ENCODE measurements around the gene PTPN3. TPM values are rescaled to one million over a fixed set of nuclear protein-coding genes. Genes with fewer than 3 reads are reported as not detected.
A peak's percentile ranks its signal among the peaks of the same experiment; 100 is the strongest.
"Not testable (repeated sequence)": the region's sequence is repeated elsewhere in the genome, so short reads cannot be mapped to it uniquely, and the experiment has no call there.

PTPN3 gene, protein sequence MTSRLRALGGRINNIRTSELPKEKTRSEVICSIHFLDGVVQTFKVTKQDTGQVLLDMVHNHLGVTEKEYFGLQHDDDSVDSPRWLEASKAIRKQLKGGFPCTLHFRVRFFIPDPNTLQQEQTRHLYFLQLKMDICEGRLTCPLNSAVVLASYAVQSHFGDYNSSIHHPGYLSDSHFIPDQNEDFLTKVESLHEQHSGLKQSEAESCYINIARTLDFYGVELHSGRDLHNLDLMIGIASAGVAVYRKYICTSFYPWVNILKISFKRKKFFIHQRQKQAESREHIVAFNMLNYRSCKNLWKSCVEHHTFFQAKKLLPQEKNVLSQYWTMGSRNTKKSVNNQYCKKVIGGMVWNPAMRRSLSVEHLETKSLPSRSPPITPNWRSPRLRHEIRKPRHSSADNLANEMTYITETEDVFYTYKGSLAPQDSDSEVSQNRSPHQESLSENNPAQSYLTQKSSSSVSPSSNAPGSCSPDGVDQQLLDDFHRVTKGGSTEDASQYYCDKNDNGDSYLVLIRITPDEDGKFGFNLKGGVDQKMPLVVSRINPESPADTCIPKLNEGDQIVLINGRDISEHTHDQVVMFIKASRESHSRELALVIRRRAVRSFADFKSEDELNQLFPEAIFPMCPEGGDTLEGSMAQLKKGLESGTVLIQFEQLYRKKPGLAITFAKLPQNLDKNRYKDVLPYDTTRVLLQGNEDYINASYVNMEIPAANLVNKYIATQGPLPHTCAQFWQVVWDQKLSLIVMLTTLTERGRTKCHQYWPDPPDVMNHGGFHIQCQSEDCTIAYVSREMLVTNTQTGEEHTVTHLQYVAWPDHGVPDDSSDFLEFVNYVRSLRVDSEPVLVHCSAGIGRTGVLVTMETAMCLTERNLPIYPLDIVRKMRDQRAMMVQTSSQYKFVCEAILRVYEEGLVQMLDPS
- total RNA-seq: 5.3 TPM

DNA sequence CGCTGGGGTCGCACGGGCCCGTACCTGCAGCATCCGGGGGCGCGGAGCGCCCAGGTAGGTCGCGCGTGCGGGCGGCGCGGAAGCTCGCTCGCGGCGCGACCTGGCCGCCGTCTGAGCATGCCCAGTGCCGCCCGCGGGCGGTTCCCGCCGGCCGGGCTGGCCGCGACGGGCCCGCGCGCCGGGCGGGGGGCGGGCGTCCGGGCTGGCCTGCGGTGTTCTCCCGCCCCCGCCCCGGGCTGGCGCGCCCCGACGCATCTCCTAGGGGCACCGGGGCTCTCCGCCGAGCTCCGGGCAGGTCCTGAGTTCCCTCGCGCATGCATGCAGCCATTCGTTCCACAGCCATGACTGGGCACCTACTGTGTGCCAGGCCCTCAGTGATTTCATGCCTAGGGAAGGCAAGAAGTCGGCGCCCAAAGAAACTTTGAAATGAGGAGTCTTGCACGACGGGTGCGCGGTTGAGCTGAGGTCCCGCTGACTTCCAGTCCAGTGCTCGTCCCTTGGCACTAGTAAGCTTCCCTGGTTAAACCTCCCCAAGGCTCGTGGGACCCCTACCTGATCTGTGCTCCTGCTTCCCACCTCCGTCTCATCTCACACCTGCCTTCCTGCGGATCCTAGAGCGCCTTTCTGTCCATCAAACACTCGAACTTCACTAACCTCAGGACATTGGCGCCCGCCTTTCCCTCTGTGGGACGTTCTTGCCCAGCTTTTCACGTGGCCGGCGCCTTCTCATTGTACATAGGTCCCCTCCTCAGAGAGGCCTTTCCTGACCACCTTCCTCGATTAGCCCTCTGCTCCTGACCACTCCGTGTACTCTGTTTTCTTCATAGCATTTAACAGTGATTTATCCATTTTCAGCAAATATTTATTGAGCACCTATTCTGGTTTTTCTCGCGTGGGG, at the start of gene PTPN3:
PTPN3 (minus strand) TSS at position 113 of the 898 bp plus-strand sequence. CDS start 34,873 bp downstream, outside the sequence.
- no peak for DNase-seq

DNA sequence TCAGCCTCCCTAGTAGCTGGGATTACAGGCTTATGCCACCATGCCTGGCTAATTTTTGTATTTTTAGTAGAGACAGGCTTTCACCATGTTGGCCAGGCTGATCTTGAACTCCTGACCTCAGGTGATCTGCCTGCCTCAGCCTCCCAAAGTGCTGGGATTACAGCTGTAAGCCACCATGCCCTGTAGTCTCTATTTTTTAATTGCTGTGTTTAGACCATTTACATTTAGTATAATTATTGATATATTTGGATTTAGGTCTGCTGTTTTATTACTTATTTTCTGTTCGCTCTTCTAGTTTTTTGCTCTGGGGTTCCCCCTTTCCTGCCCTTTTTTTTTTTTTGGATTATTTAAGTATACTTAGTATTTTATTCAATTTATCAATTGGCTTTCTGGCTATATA, 46.8 kb upstream of the PTPN3 start:
- DNase-seq: not testable (repeated sequence)

DNA sequence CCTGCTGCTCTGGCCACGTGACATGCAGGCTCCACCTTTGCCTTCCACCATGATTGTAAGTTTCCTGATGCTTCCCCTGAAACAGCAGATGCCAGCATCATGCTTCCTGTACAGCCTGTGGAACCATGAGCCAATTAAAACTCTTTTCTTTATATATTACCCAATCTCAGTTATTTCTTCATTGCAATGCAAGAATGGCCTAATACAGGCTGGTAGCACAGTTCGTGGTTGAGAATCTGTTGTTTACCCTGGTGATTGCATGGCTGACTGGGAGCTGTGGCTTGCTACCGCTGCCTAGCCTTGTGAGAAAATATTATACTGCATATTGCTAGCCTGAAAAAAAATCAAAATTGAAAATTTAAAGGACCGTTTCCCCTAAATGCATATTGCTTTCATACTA, 44.8 kb upstream of the PTPN3 start:
- no peak for DNase-seq

DNA sequence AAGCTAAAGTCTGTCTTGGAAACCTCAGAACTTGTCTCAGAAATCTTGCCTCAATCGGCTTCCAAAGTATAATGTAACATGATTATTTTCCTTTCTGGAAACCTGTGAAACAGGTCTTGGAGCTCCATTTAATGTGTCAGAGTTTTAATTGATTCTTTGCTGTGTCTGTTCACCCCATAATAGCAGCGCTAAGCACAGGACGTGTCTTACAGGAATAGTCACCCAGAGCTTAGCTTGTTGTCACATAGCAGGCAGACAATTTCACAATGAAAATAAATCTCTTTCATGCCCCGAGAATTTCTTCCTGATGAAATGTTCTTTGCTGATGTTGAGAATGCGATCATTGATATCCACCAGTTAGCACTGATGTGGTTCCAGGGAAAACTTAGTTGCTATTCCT, 40.2 kb upstream of the PTPN3 start:
- DNase-seq: no peak

DNA sequence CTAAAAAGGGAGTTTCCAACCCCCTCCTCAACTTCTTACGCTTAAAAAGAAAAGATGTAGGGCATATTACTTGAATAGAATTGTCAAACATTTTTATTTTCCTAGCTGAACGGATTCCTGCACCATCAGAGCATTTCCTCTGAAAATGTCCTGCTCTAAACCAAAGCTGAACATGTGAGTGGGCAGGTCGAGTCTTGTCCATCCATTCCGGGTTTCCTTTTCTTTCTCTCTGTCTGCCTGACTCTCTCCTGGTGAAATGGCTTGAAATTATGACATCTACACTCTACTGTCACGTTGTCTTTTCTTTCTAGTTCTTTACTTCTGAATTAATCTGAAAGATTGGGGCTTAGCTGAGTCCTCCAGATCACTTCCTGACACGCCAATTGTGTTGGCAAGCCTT, 39.2 kb upstream of the PTPN3 start:
- DNase-seq: no peak

DNA sequence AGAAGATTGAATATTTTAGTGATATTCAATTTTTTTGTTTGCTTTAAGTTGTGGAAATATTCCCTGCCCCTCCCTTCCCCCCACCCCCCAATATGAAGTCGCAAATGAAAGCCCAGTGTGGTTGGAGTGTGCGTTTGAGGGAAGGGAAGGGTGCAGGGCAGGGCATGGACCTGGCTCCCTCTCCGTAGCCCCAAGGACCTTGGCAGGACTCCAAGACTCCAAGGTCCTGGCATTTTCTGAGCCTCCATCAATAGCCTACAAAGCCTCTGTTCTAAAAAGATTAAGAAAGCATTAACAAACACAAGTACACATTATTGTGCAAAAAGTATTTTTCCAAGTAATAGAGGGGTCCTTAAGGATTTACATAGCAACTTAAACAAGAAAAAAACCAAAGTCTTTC, 38.8 kb upstream of the PTPN3 start:
- no peak for DNase-seq

DNA sequence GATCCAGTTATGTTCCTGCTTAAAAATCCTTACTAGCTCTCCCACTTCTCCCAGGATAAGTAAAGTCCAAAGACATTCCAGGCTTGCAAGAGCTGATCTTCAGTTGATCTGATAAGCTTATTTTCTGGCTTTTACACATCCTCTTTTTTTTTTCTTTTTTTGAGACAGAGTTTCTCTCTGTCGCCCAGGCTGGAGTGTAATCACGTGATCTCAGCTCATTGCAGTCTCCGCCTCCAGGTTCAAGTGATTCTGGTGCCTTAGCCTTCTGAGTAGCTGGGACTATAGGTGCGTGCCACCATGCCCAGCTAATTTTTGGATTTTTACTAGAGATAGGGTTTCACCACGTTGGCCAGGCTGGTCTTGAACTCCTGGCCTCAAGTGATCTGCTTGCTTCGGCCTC, 37.3 kb upstream of the PTPN3 start:
- DNase-seq: no peak

DNA sequence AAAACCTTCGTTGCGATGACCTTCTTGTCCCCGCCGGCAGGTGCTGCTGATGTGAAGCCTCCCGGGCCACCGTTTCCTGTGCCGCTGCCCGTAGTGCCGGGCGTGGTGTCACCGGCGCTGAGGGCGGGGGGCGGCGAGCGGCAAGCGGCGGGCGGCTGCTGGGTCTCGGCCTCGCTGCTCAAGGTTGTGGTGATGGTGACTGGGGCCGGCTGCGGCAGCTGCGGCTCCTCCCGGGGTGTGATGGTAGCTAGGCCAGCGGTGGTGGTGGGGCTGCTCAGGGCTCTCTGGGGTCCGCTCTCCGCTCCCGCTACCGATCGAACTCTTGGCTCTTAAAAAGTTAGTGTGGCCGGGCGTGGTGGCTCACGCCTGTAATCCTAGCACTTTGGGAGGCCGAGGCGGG, 36.0 kb upstream of the PTPN3 start:
- no peak for DNase-seq

DNA sequence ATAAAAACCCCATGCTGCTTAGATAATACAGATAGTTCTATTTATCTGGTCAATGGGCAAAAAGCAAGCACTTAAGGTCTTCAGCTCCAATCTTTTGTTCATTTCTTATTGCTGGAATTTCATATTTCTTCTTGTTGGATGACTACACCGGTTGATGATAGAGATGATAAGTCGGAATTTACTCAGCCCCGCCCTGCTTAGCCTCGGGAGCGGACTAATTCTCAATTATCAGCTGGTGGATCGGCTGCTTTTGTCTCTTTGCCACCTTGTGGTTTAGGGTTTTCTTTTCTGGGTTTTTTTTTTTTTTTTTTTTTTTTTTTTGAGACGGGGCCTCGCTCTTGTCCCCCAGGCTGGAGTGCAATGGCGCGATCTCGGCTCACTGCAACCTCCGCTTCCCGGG, 34.5 kb upstream of the PTPN3 start:
- not testable (repeated sequence) for DNase-seq

DNA sequence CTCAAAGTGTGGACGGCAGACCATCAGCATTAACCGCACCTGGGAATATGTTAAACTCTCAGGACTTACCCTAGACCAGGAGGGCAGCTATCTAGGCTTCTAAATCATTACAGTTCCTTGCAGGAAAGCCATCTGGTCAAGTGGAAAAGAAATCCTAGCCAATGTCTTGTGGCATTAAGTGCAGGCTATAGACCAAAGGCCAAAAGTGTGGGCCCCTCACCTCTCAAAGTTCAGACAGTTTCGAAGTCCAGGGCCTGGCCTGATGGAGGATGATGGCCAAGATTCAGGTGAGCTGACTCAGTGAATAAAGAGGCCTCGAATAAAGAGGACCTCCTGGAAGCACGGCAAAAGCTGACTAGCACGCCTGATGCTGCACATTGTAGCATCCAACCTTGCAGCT, 24.0 kb upstream of the PTPN3 start:
- DNase-seq: no peak

DNA sequence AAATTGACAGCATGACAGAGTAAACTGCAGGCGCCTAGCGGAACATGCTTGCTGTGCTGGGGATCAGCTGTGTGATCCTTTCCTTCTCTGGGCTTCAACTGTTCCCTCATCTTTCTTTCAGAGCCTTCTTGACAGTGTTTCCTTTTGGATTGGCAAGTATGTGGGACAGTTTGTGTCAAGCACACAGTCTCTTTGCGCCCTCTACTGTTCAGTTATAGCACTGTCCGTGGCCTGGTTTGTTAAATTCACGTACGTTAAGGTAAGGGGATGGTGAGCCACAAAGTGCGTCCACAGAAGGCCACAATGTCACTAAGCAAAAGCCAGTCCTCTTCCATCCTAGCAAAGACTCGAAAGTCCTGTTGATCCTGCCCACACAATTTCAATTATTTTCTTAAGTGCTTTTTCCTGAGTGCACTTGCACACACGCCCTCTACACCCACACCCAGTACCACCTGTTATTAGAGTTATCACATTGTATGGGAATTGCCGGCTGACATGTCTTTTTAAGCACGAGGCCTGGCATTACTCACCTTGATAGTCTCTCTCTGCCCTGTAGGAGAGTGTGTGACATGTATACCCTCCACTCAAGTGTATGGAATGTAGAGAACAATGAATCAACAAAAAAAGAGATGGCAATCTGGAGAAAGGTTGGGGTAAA, 22.5 kb upstream of the PTPN3 start:
- peak; percentile 53 for DNase-seq

DNA sequence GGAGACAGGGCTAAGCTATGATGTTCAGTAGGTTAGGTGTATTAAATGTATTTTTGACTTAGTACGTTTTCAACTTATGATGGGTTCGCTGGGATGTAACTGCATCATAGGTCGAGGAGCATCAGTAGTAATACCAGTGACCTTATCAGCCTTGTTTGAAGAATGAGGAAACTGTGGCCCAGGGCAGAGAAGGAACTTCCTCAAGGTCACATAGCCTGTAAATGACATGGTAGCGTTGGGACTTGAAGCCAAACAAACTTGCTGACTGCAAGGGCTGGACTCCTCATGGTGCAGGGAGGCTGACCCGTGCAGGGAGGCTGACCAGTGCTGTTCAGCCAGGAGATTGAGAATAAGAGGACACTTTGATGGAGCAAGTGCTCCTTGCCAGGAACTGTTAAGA, 21.3 kb upstream of the PTPN3 start:
- no peak for DNase-seq

DNA sequence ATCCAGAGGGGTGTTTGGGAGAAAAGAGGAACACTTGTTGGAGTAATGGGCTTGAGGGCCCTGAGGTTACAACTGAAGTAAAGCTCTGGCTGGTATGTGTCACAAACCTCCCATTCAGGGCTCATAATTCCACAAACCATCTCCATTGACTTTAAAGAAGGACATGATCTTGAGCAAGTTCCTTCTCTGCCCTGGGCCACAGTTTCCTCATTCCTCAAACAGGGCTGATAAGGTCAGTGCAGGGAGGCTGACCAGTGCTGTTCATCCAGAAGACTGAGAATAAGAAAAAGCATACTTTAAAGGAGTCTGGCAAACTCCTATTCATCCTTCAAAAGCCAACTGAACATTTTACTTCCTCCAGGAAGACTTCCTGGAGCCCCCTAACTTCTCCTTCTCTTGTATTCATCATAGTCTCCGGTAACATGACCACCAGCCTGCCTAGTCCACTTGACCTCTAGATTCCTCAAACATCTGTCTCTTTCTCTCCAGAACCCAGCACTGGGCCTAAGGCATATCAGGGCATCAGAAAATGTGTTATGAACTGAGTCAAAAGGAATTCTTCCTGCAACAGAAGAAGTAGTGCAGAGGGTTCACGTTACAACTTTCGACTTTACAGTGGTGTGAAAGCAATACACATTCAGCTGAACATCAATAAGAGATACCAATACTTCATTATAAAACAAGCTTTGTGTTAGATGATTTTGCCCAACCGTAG, 20.7 kb upstream of the PTPN3 start:
- DNase-seq: no peak

DNA sequence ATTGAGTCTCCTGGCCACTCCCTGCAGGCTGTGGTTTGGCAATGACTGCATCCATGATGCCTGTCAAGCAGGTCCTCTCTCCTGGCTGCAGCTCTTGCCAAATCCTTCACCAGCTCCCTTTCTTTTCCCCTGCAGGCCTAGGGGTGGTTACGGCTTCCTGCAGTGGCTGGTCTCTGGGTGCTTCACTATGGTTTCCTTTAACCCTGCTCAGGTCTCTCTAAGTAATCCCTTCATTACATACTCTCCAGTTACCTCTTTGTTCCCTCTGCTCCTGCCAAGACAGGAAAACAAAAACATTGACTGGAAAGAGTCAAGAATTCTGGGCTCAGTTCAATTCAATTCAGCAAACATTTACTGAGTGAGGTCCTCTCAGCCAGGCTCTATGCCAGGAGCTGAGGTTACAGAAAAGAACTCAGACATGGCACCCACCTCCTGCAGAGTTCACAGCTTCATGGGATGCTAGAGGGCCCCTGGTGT, 19.8 kb upstream of the PTPN3 start:
- no peak for DNase-seq

DNA sequence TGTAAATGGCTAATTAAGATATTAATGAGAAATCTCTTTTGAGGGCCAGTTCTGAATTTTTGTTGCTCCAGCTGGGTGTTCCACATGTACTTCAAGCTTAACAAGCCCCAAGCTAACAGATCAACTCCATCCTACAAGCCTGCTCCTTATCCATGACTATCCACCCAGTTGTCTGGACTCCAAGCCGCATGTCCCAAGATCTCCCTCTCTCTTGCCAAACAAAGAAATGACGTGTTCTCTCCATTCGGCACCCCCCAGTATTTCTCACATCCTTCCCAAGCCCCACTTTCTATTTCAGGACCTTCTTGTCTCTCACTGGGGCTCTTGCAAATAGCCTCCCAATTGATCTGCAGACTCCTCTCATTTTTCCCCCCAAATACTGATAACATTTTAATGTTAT, 15.8 kb upstream of the PTPN3 start:
- no peak for DNase-seq

DNA sequence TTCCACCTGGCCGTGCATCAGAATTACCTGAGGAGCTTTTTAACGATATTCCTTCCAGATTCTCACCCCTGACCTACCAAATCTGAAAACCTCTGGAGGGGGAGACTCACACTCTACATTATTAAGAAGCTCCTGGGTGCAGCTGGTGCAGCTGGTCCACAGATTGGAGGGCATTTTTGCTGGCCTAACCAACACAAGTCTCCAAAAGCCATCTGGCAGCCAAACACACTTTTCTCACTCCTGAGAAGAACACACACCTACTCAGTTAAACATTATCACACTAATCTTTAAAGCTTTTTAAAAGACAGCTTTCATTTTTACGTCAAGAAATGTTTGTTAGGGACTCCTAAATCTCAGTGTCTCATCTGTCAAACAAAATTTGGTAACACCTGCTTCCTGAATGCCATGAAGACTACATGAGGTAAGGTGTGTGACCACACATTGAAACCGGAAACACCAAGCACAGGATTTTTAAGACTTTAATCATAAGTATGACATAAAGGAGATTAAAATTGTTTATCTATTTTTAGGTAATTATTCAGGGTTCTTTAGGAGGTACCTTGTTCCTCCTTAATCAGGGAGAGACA, 14.2 kb upstream of the PTPN3 start:
- DNase-seq: no peak

DNA sequence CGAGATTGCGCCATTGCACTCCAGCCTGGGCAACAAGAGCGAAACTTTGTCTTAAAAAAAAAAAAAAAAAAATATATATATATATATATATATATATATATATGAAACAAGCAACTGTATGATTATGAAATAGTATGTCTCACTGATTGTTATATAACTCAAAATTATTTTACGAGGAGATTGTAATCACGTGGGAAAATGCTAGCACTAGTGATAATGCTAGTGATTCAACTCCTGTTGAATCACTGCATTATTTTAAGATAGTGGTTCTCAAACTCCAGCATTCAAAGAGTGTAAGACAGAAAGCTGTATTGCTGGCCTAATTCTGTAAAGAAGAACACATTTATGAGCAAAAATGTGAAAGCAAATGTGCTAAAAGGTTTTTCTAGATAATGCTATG, 12.4 kb upstream of the PTPN3 start:
- DNase-seq: no peak

DNA sequence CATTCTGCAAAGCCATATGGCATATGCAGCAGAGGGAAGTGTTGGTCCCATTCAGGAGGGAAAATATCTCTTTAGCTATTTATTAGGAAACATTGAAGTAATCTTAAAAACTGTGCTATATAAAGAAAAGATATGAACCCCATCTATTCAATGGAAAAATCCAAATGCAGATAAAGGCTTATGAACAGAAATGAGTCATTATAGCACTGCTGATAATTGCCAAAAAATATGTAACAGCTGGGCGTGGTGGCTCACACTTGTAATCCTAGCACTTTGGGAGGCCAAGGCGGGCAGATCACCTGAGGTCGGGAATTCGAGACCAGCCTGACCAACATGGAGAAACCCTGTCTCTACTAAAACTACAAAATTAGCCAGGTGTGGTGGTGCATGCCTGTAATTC, 11.9 kb upstream of the PTPN3 start:
- not testable (repeated sequence) for DNase-seq

DNA sequence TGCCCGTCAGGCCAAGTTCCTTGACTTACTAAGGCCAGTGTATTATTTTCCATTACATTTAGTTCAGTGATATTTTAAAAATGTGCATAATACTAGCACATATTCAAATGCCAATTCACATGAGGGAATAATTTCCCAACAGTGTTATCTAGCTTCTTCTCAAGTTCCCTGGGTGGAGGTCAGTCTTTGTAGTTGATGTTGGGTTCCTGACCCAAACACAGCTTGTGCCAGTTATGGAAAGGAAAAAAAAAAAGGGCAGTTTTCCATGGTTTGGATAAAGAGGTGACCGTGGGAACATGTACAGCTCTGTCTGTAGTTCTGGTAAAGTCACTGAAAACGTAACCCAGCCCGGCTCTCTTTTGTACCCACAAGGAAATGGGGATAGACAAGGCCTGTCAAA, 11.5 kb upstream of the PTPN3 start:
- DNase-seq: no peak

DNA sequence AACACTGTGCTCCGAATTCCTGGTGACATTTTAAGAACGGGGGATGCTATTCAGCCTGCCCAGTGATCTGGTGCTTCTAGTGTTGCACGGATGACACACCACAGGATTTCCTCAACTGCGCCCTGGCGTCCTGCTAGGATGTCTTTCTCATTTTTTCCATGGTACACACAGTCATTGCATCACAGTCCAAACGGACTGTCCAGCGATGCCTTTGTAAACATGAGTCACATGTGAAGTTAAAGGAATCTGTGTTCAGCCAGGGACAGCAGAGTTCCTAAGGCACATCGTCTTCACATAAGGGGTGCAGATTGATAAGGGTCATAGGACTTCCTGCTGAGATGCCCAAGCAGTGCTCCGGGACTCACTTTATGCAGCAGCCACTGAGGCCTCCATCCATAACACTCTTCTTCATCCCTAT, 9.3 kb upstream of the PTPN3 start:
- no peak for DNase-seq

Data from occipital lobe (tissue), 2 donors.